Stimulated activated CD4-positive, alpha-beta T cell treated with anti-CD3 and anti-CD28 coated beads, TNF-alpha, amount 100 ng/mL, for 1 hour (primary cell): ENCODE measurements around the gene RAB1B.
"Not testable (repeated sequence)": the region's sequence is repeated elsewhere in the genome, so short reads cannot be mapped to it uniquely, and the experiment has no call there.

Experiments used
- DNase-seq, 3 donors: peaks; one replicate each; pipeline ENCODE4 v3.0.0-alpha.2; 2020; ENCODE audit warnings: low read depth in 3 of 3, low spot score in 1 of 3

The RAB1B gene

DNA sequence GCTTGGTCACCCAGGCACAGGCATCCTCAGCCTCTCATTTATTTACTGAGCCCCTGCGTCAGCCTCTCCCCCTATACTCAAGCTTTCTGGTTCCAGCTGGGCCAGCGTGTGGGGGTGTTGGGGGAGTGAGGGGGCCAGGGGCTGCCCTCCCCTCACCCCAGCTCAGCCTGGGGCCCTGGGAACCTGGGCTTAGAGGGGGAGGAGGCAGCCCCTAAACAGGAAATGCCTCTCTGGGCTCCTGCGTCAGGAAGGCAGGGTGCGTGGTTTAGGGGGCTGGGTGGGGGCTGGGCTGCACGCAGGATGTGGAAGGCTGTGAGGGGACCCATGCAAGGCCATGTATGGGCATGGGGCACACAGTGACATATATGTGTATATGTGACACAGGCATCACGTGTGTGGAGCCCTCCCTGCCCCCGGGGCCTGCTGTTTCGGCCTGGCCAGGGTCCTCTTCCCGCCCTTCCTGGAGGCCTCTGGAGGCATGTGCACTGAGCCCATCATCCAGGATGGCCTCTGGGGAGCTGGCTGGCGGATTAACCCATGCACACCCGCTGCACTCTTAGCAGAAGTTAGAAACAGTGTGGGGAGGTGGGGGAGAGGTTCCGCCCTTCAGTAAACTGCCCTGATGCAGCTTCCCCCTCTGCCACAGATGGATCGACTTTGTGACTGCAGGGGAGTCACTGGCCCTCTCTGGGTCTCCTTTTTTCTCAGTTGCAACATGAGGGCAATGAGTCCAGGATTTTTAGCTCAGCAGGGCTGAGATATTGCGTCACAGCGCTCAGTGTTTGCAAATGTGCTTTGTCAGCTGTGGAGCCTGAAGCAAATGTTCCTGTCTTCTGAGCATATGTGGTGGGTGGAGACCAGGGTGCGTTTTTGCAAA, 49.5 kb downstream of the RAB1B start:
- no peak for DNase-seq

GRCh38 chr11:66318600-66318970, 50.1 kb downstream of the RAB1B start:
- no peak for DNase-seq

DNA sequence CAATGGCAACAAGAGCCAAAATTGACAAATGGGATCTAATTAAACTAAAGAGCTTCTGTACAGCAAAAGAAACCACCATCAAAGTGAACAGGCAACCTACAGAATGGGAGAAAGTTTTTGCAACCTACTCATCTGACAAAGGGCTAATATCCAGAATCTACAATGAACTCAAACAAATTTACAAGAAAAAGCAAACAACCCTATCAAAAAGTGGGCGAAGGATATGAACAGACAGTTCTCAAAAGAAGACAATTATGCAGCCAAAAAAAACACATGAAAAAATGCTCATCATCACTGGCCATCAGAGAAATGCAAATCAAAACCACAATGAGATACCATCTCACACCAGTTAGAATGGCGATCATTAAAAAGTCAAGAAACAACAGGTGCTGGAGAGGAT, 51.9 kb downstream of the RAB1B start:
- DNase-seq: not testable (repeated sequence)

GRCh38 chr11:66320748-66321147, 52.3 kb downstream of the RAB1B start:
- not testable (repeated sequence) for DNase-seq

DNA sequence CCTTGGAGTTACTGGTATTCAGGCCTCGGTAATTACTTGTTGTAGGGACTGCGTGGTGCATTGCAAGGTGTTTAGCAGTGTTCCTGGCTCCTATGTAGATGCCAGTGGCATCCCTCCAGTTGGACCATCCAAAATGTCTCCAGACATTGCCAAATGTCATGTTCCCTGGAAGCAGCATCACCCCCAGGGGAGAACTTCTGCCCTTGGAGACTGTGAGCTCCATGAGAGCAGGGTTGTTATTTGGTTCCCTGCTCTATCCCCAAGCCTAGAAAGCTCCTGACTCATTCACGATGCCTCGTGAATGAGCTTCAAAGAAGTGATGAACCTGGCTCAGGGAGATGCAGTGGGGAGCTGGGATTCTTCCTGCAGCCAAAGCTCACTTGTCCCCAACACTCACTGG, 53.2 kb downstream of the RAB1B start:
- DNase-seq: no peak

- no peak for DNase-seq
These were observed 54.4 kb downstream of the RAB1B start for GRCh38 chr11:66322732-66323427.

- DNase-seq: no peak
These were observed 55.2 kb downstream of the RAB1B start for GRCh38 chr11:66323684-66324083.

- DNase-seq: no peak
These were observed 56.2 kb downstream of the RAB1B start for GRCh38 chr11:66324664-66325063.

GRCh38 chr11:66325263-66325671, 56.8 kb downstream of the RAB1B start:
- DNase-seq: no peak

GRCh38 chr11:66326261-66327111, 58.0 kb downstream of the RAB1B start:
- DNase-seq: no peak
